Fibroblast of skin of back (primary cell): ENCODE results near the gene PRR23B. TPM values are rescaled to one million over a fixed set of nuclear protein-coding genes. Genes with fewer than 3 reads are reported as not detected.
"Not testable (repeated sequence)": the region's sequence is repeated elsewhere in the genome, so short reads cannot be mapped to it uniquely, and the experiment has no call there.

Source experiments
- DNase-seq: peaks from one replicate; pipeline ENCODE4 v3.0.0-alpha.2; 2013
- polyA plus RNA-seq, 2 experiments: library from polyadenylated mRNA; unstranded; fragments of 120-200 nt; gene quantifications; one replicate each; pipeline ENCODE4 v1.2.1, GENCODE V29; 2013; ENCODE audit not compliant: insufficient read length in 2 of 2

The PRR23B gene
- polyA plus RNA-seq (2013, experiment 1 of 2; ENCODE audit: insufficient read length), result not detected
- not detected for polyA plus RNA-seq (2013, experiment 2 of 2; ENCODE audit: insufficient read length)

GRCh38 chr3:139020868-139021234 lies at the start of gene PRR23B:
TSS of gene PRR23B (minus strand) at chr3:139020926. CDS start at chr3:139020661, 265 bp downstream.
- DNase-seq, result no peak

GRCh38 chr3:139062918-139063317 lies 42.2 kb upstream of the PRR23B start:
- DNase-seq, result no peak

GRCh38 chr3:139052802-139053600 lies 32.3 kb upstream of the PRR23B start:
- DNase-seq, result no peak

GRCh38 chr3:139044366-139045210 lies 23.9 kb upstream of the PRR23B start, which contains the start of gene PRR23C:
TSS of gene PRR23C (minus strand) at chr3:139044892. CDS start at chr3:139044620, 272 bp downstream.
- DNase-seq, result no peak

GRCh38 chr3:139043554-139044365 lies 23.0 kb upstream of the PRR23B start:
- DNase-seq, result no peak

GRCh38 chr3:139037478-139037877 lies 16.8 kb upstream of the PRR23B start:
- DNase-seq, result no peak

- DNase-seq, result no peak
Measured at GRCh38 chr3:139032326-139033002, 11.7 kb upstream of the PRR23B start.

GRCh38 chr3:139030576-139030975 lies 9.8 kb upstream of the PRR23B start:
- not testable (repeated sequence) for DNase-seq

- DNase-seq, result no peak
Measured at GRCh38 chr3:139024968-139025367, 4.2 kb upstream of the PRR23B start.

- DNase-seq, result no peak
Measured at GRCh38 chr3:139020036-139020867, 474 bp downstream of the PRR23B start.

GRCh38 chr3:139016430-139017048 lies 4.2 kb downstream of the PRR23B start:
- no peak for DNase-seq

- no peak for DNase-seq
Measured at GRCh38 chr3:139006051-139006716, 14.5 kb downstream of the PRR23B start, which contains the start of gene PRR23A. TSS of gene PRR23A (minus strand) at chr3:139006268. CDS start at chr3:139006268, 0 bp downstream.

- no peak for DNase-seq
Measured at GRCh38 chr3:139005356-139005993, 15.3 kb downstream of the PRR23B start.

GRCh38 chr3:138995706-138996105 lies 25.0 kb downstream of the PRR23B start:
- no peak for DNase-seq

GRCh38 chr3:138987181-138987580 lies 33.5 kb downstream of the PRR23B start:
- no peak for DNase-seq

- no peak for DNase-seq
Measured at GRCh38 chr3:138985932-138986331, 34.8 kb downstream of the PRR23B start.

GRCh38 chr3:138984816-138985215 lies 35.9 kb downstream of the PRR23B start:
- no peak for DNase-seq

GRCh38 chr3:138976047-138976446 lies 44.7 kb downstream of the PRR23B start:
- DNase-seq, result no peak

GRCh38 chr3:138975351-138975750 lies 45.4 kb downstream of the PRR23B start:
- DNase-seq, result no peak
